Endothelial cell (in vitro differentiated cells): Measurements from ENCODE around the gene TRAPPC3L. TPM values are rescaled to one million over a fixed set of nuclear protein-coding genes. Genes with fewer than 3 reads are reported as not detected.
"Not testable (repeated sequence)": the region's sequence is repeated elsewhere in the genome, so short reads cannot be mapped to it uniquely, and the experiment has no call there.

Source experiments
- DNase-seq: peaks from one replicate; pipeline ENCODE4 v3.0.0; 2021; ENCODE audit warnings: low spot score
- H3K27ac Mint-ChIP-seq: one replicate; pipeline ENCODE4 v1.8.0; 2021; ENCODE audit warnings: mixed read lengths, inconsistent platforms; ENCODE audit not compliant: unreplicated experiment
- H3K27me3 Mint-ChIP-seq: one replicate; pipeline ENCODE4 v1.8.0; 2021; ENCODE audit warnings: mild to moderate bottlenecking, moderate library complexity, mixed read lengths, inconsistent platforms; ENCODE audit not compliant: unreplicated experiment
- H3K36me3 Mint-ChIP-seq: one replicate; pipeline ENCODE4 v1.8.0; 2021; ENCODE audit warnings: mild to moderate bottlenecking, low read depth, mixed read lengths, inconsistent platforms; ENCODE audit not compliant: unreplicated experiment
- H3K4me1 Mint-ChIP-seq: one replicate; pipeline ENCODE4 v1.8.0; 2021; ENCODE audit warnings: mild to moderate bottlenecking, mixed read lengths, inconsistent platforms; ENCODE audit not compliant: unreplicated experiment
- H3K4me3 Mint-ChIP-seq: one replicate; pipeline ENCODE4 v1.8.0; 2021; ENCODE audit warnings: mild to moderate bottlenecking, mixed read lengths, inconsistent platforms; ENCODE audit not compliant: unreplicated experiment
- H3K9me3 Mint-ChIP-seq: one replicate; pipeline ENCODE4 v1.8.0; 2021; ENCODE audit warnings: mixed read lengths, inconsistent platforms; ENCODE audit not compliant: unreplicated experiment
- total RNA-seq: library from RNA; stranded (reverse); fragmentation: NEBNext Ultra II Directional; extraction: Animal tissue kit (Norgen Biotek cat#: 25700); gene quantifications from one replicate; pipeline ENCODE4 v1.2.1, GENCODE V29; 2021; ENCODE audit not compliant: unreplicated experiment
- TF ChIP-seq, protein P1 (sequence below): fragments of 200-600 bp; sonication (generic); IDR thresholded peaks from one replicate; pipeline ENCODE4 v1.5.0; 2021; ENCODE audit warnings: antibody characterized with exemption; ENCODE audit not compliant: unreplicated experiment

Gene TRAPPC3L
- total RNA-seq, 1 donor from 2014 or later: not detected

- no peak for DNase-seq
- no peak overlapping the region for H3K4me3 Mint-ChIP-seq
- H3K36me3 Mint-ChIP-seq: no peaks in the 10 kb centered on the region
- H3K4me1 Mint-ChIP-seq: peaks cover 12% of the 10 kb centered on the region
- H3K9me3 Mint-ChIP-seq: no peaks in the 10 kb centered on the region
- no peak overlapping the region for H3K27ac Mint-ChIP-seq
- TF ChIP-seq, protein P1, sequence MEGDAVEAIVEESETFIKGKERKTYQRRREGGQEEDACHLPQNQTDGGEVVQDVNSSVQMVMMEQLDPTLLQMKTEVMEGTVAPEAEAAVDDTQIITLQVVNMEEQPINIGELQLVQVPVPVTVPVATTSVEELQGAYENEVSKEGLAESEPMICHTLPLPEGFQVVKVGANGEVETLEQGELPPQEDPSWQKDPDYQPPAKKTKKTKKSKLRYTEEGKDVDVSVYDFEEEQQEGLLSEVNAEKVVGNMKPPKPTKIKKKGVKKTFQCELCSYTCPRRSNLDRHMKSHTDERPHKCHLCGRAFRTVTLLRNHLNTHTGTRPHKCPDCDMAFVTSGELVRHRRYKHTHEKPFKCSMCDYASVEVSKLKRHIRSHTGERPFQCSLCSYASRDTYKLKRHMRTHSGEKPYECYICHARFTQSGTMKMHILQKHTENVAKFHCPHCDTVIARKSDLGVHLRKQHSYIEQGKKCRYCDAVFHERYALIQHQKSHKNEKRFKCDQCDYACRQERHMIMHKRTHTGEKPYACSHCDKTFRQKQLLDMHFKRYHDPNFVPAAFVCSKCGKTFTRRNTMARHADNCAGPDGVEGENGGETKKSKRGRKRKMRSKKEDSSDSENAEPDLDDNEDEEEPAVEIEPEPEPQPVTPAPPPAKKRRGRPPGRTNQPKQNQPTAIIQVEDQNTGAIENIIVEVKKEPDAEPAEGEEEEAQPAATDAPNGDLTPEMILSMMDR: no peak
- H3K27me3 Mint-ChIP-seq: peaks cover 7% of the 10 kb centered on the region
These were observed 44.5 kb downstream of the TRAPPC3L start for GRCh38 chr6:116500969-116501433.

DNA sequence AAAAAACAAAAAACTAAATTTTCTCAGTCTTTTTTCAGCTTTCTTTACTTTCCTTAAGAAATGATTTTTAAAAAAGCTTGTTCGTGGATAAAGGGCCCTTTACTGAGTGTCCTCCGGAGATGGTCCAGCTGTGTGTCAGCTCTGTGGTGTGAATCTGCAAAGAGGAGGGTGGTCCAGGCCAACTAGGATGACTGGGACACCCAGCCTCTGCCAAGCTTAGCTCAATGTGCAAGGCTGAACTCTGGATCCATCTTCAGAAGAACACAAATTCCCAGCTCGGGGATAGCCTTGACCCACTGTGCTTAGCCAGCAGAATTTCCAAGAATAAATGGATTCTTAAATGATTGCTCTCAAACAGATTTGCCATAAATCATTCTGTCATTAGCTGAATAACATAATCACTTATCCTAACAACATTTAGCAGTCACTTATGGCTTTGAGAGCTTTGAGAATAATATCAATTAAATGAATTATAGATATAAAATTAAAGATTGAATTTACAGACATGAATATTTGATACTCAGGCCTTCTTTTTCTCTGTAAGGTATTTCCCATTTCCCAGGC is 48.3 kb downstream of the TRAPPC3L start:
- Mint-ChIP-seq H3K27me3 (no peaks in the 10 kb centered on the region), H3K9me3 (no peaks in the 10 kb centered on the region), H3K27ac (no peak overlapping the region), H3K36me3 (no peaks in the 10 kb centered on the region), H3K4me3 (no peak overlapping the region), H3K4me1 (peaks cover 15% of the 10 kb centered on the region)
- TF ChIP-seq, protein P1: no peak
- DNase-seq: no peak

GRCh38 chr6:116495161-116495560 is 50.3 kb downstream of the TRAPPC3L start:
- not testable (repeated sequence) for H3K27me3 Mint-ChIP-seq, H3K36me3 Mint-ChIP-seq, DNase-seq, H3K27ac Mint-ChIP-seq, H3K9me3 Mint-ChIP-seq, H3K4me3 Mint-ChIP-seq
- peaks cover 15% of the 10 kb centered on the region for H3K4me1 Mint-ChIP-seq

GRCh38 chr6:116492331-116493067 is 53.0 kb downstream of the TRAPPC3L start:
- no peak overlapping the region for H3K4me3 Mint-ChIP-seq

DNA sequence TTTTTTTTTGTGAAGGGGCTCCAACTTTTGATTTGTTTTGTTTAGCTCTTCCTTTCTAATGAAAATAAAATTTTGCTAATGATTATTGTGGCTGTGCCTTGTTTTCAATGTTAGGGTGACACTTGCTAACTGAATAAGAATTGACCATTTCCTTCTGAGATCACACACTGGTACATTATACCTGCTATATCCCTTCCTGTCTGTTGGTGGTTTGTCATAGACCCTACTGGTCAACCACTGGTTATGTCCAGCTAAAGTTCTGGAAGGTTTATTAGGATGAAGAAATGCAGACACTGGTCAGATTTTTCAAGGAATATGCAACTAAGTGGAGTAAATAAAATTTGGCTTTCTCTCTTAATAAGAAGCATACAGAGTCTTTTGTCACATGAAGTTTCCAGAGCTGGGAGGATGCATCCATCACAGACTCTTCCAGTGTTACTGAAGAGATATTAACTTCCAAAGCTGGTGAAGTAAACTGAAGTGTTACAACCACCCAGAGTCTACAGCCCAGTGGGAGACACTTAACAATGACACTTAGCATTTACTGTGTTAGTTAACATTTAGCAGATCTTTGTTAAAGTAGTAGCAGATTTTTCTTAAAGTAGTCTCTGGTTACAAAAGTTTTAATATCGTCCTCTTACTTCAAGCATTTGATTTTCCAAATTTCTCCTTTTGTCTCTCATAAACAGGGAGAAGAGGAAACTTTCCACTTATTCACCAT is 53.7 kb downstream of the TRAPPC3L start:
- Mint-ChIP-seq H3K4me3 (no peak overlapping the region), H3K27ac (peak overlapping the region; percentile 53)

More at GRCh38 chr6:116492331-116493067, 53.0 kb downstream of the TRAPPC3L start:
- no peaks in the 10 kb centered on the region for H3K9me3 Mint-ChIP-seq
- H3K4me1 Mint-ChIP-seq: peaks cover 3% of the 10 kb centered on the region
- H3K27ac Mint-ChIP-seq: peak overlapping the region; percentile 89
- H3K27me3 Mint-ChIP-seq: no peaks in the 10 kb centered on the region
- no peak for DNase-seq
- TF ChIP-seq, protein P1: no peak
- no peaks in the 10 kb centered on the region for H3K36me3 Mint-ChIP-seq

More for the DNA sequence above, 53.7 kb downstream of the TRAPPC3L start:
- Mint-ChIP-seq H3K27me3 (no peaks in the 10 kb centered on the region), H3K36me3 (no peaks in the 10 kb centered on the region), H3K4me1 (peaks cover 3% of the 10 kb centered on the region), H3K9me3 (no peaks in the 10 kb centered on the region)
- no peak for DNase-seq
- TF ChIP-seq, protein P1: no peak
